Activated CD4-positive, alpha-beta T cell treated with anti-CD3 and anti-CD28 coated beads, Interleukin-2, amount 50 U/mL, for 48 hours (primary cell): ENCODE measurements around the gene CCDC81.
A peak's percentile ranks its signal among the peaks of the same experiment; 100 is the strongest.

Experiments used
- DNase-seq, 2 experiments: peaks; one replicate each; pipeline ENCODE4 v3.0.0-alpha.2; 2020

The CCDC81 gene

DNA sequence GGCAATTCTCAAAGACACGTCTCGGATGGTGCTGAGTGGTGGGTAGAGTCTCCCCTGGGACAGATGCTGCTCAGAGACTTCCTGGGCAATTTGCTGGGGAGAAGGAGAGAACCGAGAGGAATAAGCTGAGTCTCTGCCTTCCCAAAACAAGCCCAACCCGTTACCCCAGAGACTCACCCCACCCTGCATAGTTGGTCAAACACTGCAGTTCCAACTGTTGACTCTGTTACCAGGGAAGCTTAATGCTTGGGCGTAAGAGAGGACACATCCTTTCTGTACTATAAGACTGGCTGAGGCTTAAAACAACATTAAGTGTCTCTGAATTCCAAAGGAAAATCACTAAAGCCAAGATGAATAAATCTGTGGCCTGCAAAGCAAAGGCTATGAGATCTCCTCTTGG lies 68.1 kb downstream of the CCDC81 start:
- no peak for DNase-seq

GRCh38 chr11:86443415-86443814 lies 68.7 kb downstream of the CCDC81 start:
- DNase-seq, result no peak

DNA sequence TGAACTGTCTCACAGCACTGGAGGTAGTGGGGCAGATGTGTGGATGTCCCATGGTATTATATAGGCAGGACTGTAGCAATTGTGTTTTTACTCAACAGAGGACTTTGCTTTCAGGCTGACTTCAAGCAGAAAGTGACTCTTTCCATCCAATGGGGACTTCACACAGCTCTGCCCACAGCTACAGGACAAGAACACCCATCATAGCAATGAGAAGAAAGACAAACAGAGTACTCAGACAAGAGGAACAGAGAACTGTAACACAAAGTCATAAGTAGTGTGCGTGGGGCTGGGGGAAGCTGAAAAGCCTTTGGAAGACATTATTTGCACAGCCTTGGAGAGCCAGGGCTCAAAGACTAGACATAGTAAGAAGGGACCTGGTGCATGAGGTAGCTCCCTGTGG lies 70.3 kb downstream of the CCDC81 start:
- DNase-seq, result no peak

- no peak for DNase-seq
Observed at GRCh38 chr11:86446163-86446923, 71.7 kb downstream of the CCDC81 start.

DNA sequence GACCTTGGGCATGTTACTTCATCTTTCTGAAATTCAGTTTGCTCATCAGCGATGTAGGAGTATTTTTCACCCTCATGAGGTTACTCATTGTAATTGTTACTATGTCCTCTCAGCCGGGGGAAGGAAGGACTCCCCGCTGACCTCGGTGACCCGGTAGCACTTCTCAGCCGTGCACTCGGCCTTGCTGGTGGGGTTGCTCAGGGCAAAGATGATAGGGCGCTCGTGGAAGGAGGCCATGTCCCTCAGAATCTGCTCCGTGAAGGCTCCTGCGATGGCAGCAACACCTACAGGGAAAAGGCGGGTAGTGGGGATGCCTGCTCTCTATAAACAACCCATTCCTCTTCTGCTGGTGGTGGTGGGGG lies 72.2 kb downstream of the CCDC81 start:
- no peak for DNase-seq

GRCh38 chr11:86447763-86448480 lies 73.2 kb downstream of the CCDC81 start:
- peak in 1 of 2 experiments; percentile 39 for DNase-seq

DNA sequence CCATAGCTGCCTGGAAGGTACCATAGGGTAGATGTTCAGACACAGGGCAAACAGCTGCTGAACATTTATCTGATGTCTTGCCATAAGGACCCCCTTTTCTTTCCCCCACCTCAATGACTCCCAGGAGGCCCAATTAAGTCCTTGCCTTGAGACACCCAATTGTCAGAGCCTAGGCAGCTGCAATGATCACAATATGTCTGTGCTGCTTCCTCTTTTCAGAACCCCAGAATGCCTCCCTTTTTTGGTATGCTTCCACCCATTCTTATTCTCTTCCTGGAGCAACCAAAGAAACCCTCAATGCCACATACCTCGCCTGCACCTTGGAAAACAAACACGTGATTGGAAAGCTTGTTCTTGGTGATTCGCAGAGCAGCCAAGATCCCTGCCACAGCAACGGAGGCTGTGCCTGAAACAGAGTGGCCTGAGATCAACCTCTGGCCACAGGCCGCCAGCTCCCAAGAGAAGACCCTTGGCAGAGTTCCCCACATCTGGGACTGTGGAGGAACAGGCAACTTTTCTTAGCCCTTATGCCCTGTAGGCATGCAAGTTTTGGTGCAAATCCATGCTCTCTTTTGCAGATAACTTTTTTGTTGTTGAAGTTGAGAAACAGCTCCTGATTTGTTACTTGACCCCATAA lies 75.4 kb downstream of the CCDC81 start:
- no peak for DNase-seq

DNA sequence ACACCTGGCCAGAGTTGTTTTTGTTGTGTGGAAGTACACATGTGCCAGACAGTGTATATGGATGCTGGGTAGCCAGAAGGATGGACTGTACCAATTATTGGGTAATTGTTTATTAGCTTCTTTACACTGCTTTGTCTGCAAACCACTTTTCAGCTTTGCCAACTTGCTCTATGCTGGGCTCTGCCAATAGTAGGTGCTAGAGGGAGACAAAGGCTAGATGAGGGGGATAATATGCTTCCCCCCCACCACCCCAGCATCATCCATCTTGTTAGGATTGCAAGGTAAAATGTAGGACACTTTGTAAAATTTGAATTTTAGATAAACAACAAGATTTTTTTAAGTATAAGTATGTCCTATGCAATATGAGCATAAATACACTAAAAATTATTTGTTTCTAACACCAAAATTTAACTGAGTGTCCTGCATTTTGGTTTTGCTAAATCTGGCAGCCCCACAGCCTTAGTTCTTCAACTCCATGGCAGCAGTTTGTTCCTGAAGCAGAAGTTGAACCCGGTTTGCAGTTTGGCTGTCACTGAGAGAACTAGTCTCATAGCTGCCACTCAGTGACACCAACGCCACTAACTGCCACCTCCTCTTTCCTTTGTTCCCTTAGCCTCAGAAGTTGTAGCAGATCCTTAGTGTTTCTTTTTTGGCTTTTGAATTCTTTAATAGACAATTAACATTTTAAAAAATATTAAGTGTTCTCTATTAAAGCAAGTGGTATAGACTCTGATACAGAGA lies 78.8 kb downstream of the CCDC81 start:
- no peak for DNase-seq

GRCh38 chr11:86456075-86456939 lies 81.6 kb downstream of the CCDC81 start:
- DNase-seq, result peak; percentile 89 to 91

- DNase-seq, result no peak
Observed at GRCh38 chr11:86458294-86459001, 83.8 kb downstream of the CCDC81 start.

DNA sequence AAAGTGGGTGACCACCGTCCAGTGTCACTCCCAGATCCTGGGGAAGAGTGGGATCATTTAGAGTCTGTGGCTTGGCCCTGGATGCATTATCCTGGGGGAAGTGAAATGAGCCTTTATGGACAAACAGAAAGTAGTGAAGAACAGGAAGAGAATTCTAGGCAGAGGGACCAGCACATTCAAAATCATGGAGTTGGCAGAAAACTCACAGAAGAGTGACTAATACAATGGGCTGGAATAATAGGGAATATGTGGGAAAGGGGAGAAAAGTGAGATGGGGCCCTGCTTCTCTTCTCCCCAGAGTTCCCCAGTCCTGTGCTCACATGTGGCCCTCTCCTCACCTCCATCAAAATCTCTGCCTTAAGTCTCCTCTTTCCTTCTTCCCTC lies 84.3 kb downstream of the CCDC81 start:
- no peak for DNase-seq

- no peak for DNase-seq
Observed at GRCh38 chr11:86459682-86460460, 85.2 kb downstream of the CCDC81 start.

- DNase-seq, result peak in 1 of 2 experiments; percentile 33
Observed at GRCh38 chr11:86460461-86461385, 86.0 kb downstream of the CCDC81 start.

GRCh38 chr11:86461892-86462291 lies 87.2 kb downstream of the CCDC81 start:
- no peak for DNase-seq

DNA sequence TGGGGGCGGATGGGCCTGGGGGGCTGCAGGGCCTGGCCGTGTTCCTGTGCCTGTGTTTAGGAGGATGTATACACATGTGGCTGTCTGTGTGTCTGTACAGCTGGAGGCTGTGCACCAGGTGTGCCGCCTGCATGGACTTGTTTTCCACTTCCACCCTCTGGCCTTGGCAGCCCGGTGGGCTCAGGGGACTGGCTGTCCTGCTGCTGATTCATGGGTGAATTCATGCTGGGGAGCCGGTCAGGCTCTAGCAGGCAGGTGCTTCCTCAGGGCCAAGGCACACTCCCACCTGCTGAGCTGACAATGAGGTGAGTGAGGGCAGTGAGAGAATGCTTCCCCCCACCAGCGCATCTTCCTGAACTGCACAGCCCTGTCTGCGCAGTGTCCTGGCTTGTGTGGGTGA lies 88.4 kb downstream of the CCDC81 start:
- DNase-seq, result no peak

GRCh38 chr11:86463955-86464354 lies 89.3 kb downstream of the CCDC81 start:
- no peak for DNase-seq

DNA sequence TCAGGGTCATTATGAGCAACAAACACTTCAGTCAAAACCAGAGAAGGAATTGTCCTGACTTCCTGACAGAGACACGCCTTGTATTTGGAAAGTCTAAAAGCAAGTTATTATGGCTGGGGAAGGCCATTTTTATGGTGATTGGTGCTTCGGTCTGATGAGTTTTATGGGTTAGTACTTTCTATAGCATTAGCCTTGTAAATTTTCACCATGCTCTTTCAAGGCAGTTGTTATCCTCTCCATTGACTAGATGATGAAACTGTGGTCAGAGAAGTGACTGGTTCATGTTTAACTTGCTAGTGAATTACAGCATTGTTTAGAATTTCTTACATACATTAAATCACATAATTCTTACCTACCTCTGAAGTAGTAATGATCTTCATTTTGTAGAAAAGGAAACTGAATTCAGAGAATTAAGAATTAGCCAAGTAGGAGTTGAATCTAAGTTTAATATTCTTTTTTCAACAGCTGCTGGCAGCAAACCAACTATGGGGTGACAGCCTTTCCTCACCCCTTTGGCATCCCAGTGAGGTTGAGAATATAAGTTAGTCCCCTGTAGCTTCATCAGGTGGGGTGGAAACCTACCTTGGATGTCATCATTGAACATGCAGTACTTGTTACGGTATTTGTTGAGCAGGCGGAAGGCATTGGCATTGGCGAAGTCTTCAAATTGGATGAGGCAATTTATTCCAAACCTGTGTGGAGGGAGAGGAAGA lies 90.0 kb downstream of the CCDC81 start:
- DNase-seq, result no peak

DNA sequence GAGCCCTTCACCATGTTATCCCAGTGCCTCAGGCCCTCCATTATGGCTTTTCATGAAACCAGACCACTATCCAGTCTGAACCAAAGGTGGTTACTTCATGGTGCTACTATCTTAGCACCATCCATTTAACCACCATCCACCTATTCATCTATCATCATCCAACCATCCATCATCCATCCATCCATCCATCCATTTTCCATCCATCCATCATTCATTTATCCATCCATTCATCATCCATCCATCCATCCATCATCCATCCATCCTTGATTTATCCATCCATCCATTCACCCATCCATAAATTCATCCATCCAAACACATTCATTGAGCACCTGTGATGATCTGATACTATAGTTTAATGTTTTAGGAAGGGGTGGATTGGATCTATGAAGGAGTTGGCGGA lies 93.5 kb downstream of the CCDC81 start:
- no peak for DNase-seq
